K562 (cell line): ENCODE measurements around the gene FKRP. TPM values are rescaled to one million over a fixed set of nuclear protein-coding genes. Genes with fewer than 3 reads are reported as not detected.
A peak's percentile ranks its signal among the peaks of the same experiment; 100 is the strongest.

Experiments
- CBFA2T2 ChIP-seq: fragments of 450-650 bp; conservative IDR thresholded peaks from 2 replicates; pipeline ENCODE4 v1.6.1; 2017; ENCODE audit warnings: mild to moderate bottlenecking
- ILF3 ChIP-seq: fragments of 450-650 bp; IDR thresholded peaks from 2 replicates; pipeline ENCODE4 v1.6.1; 2018; ENCODE audit warnings: antibody characterized with exemption, mild to moderate bottlenecking, moderate library complexity, borderline replicate concordance
- KLF16 ChIP-seq: IDR thresholded peaks from 2 replicates; pipeline ENCODE4 v1.6.1; 2016; ENCODE audit warnings: antibody characterized with exemption
- PRMT5 ChIP-seq: sonication (generic); formaldehyde crosslinking; IDR thresholded peaks from 2 replicates; pipeline ENCODE4 v1.5.0; 2020; ENCODE audit warnings: missing genetic modification reagents
- RBFOX2 ChIP-seq: fragments of 200-400 bp; formaldehyde crosslinking; IDR thresholded peaks from 2 replicates; pipeline ENCODE4 v1.6.1; 2017; ENCODE audit warnings: low read depth, mild to moderate bottlenecking, low read length, moderate library complexity
- REST ChIP-seq, 2 experiments: fragments of 450-650 bp; formaldehyde crosslinking in 1 of 2; IDR thresholded peaks; 2 replicates each; pipeline versions ENCODE4 v1.4.0 to v1.6.1; 2014 to 2020; ENCODE audit warnings: mild to moderate bottlenecking in 2 of 2, borderline replicate concordance in 1 of 2, low read depth in 1 of 2
- ZFX ChIP-seq: sonication (generic); formaldehyde crosslinking; IDR thresholded peaks from 2 replicates; pipeline ENCODE4 v1.8.0; 2022; ENCODE audit warnings: mild to moderate bottlenecking, missing genetic modification reagents, moderate library complexity
- ZNF197 ChIP-seq: fragments of 200-800 bp; sonication (Bioruptor generic); IDR thresholded peaks from 2 replicates; pipeline ENCODE4 v1.6.1; 2016; ENCODE audit warnings: low read depth, missing genetic modification characterization, missing compliant biosample characterization
- polyA plus RNA-seq, 8 experiments: library from polyadenylated mRNA; depleted of rRNA in 4 of 8; stranded (reverse) in 5 of 8; unstranded in 3 of 8; fragments of >200 nt; fragmentation: Nextera tagmentation in 2 of 8; fragmentation: Illumina TruSeq in 1 of 8; extraction: Ambion mirVana in 2 of 8; extraction: Trizol in 1 of 8; gene quantifications; 2 replicates each; pipeline versions ENCODE4 v1.2.1 to v1.2.3, GENCODE V29; 2011 to 2014; ENCODE audit warnings: inconsistent platforms in 1 of 8, missing spikeins in 1 of 8
- total RNA-seq, 7 experiments: library from RNA; depleted of rRNA in 6 of 7; stranded (reverse); fragments of >200 nt in 6 of 7; fragmentation: Illumina TruSeq in 2 of 7; extraction: Trizol in 2 of 7; gene quantifications; 2 replicates each; pipeline versions ENCODE4 v1.2.1 to v1.2.3, GENCODE V29; 2011 to 2021; ENCODE audit warnings: low replicate concordance in 1 of 7
- TF ChIP-seq, protein P1 (sequence below): IDR thresholded peaks from 3 replicates; pipeline ENCODE4 v1.6.1; 2011; ENCODE audit warnings: borderline replicate concordance, mild to moderate bottlenecking; ENCODE audit not compliant: insufficient read length, insufficient read depth
- TF ChIP-seq, protein P2 (sequence below), 3 experiments: fragments of 200-800 bp in 1 of 3; sonication (Bioruptor generic) in 1 of 3; sonication (generic) in 1 of 3; formaldehyde crosslinking in 1 of 3; IDR thresholded peaks; 2 replicates each; pipeline versions ENCODE4 v1.6.1 to v1.8.0; 2016 to 2022; ENCODE audit warnings: mild to moderate bottlenecking in 2 of 3, missing compliant biosample characterization in 2 of 3, missing genetic modification characterization in 2 of 3, missing genetic modification reagents in 1 of 3
- TF ChIP-seq, protein P3 (sequence below): fragments of 450-650 bp; IDR thresholded peaks from 2 replicates; pipeline ENCODE4 v1.6.1; 2016; ENCODE audit warnings: missing biosample characterization, missing genetic modification characterization
- TF ChIP-seq, protein P4 (sequence below): fragments of 450-650 bp; IDR thresholded peaks from 2 replicates; pipeline ENCODE4 v1.6.1; 2017; ENCODE audit warnings: antibody characterized with exemption

Gene FKRP
- total and polyA plus RNA-seq, 9 of the 15 experiments (the other 6 are each of a cell fraction or from before 2014, with no cell fraction given), result 0.68 to 16.1 (median 6.5) TPM

DNA sequence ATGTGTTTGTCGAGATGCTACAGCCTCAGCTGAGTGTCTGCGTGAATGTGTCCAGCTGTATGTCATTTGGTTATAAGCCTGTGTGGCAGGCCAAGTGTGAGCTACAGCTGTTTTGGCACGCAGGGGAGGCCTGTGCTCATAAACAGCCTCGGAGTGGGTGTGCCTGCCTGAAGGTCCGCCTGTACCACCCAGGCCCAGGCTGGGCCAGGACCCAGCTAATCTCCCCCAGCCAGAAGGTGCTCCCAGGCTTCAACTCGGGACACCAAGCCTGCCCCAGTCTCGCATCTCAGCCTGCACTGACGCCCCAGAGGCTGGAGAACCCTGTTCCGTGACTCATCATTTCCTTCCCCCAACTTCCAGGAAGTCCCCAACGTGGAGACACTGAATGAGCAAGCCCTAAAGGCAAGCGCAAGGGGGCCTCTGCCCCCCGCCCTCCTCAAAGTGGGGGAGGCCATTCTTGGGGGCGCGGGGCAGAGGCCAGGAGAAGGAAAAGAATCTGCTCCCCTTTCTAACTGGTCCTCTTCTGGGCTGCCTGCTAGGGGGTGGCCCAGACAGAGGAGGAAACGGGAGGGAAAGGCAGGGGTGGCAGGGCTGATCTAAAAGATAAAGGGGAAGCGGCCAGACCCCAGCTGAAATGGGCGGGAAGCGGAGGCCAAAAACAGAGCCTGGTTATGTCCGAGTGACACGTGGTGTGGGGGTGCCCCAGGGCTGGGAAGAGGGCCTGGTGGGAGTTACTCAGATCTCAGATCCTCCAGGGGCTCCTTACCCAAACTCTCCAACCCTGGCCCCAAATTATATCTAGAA is 40.6 kb downstream of the FKRP start (continued):
- TF ChIP-seq ILF3 (no peak), ZFX (CRISPR knock-in tag) (peak; percentile 61), CBFA2T2 (peak; percentile 72), ZNF197 (CRISPR knock-in tag) (no peak), REST (IDR thresholded peaks at IDR 0.05; ENCODE audit: borderline replicate concordance) (no peak; the same call in none of the 2 replicates), REST (CRISPR knock-in tag; IDR thresholded peaks at IDR 0.05; ENCODE audit: low read depth) (0 out of 2 replicates have a peak, but pooled peaks have one; percentile 40), RBFOX2 (peak; percentile 93), KLF16 (no peak; the same call in 1 of the 2 replicates), PRMT5 (CRISPR knock-in tag) (no peak)
- TF ChIP-seq, protein P1, sequence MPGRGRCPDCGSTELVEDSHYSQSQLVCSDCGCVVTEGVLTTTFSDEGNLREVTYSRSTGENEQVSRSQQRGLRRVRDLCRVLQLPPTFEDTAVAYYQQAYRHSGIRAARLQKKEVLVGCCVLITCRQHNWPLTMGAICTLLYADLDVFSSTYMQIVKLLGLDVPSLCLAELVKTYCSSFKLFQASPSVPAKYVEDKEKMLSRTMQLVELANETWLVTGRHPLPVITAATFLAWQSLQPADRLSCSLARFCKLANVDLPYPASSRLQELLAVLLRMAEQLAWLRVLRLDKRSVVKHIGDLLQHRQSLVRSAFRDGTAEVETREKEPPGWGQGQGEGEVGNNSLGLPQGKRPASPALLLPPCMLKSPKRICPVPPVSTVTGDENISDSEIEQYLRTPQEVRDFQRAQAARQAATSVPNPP, result no peak
- TF ChIP-seq, protein P2, sequence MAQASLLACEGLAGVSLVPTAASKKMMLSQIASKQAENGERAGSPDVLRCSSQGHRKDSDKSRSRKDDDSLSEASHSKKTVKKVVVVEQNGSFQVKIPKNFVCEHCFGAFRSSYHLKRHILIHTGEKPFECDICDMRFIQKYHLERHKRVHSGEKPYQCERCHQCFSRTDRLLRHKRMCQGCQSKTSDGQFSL (CRISPR knock-in tag; IDR thresholded peaks at IDR 0.05), result peak; percentile 90
- TF ChIP-seq, protein P2 (tag; IDR thresholded peaks at IDR 0.05), result peak in 1 of 2 experiments; percentile 88; a peak in 2 of 4 replicates
- TF ChIP-seq, protein P3, sequence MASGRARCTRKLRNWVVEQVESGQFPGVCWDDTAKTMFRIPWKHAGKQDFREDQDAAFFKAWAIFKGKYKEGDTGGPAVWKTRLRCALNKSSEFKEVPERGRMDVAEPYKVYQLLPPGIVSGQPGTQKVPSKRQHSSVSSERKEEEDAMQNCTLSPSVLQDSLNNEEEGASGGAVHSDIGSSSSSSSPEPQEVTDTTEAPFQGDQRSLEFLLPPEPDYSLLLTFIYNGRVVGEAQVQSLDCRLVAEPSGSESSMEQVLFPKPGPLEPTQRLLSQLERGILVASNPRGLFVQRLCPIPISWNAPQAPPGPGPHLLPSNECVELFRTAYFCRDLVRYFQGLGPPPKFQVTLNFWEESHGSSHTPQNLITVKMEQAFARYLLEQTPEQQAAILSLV (tag), result no peak
- TF ChIP-seq, protein P4, sequence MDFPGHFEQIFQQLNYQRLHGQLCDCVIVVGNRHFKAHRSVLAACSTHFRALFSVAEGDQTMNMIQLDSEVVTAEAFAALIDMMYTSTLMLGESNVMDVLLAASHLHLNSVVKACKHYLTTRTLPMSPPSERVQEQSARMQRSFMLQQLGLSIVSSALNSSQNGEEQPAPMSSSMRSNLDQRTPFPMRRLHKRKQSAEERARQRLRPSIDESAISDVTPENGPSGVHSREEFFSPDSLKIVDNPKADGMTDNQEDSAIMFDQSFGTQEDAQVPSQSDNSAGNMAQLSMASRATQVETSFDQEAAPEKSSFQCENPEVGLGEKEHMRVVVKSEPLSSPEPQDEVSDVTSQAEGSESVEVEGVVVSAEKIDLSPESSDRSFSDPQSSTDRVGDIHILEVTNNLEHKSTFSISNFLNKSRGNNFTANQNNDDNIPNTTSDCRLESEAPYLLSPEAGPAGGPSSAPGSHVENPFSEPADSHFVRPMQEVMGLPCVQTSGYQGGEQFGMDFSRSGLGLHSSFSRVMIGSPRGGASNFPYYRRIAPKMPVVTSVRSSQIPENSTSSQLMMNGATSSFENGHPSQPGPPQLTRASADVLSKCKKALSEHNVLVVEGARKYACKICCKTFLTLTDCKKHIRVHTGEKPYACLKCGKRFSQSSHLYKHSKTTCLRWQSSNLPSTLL, result no peak
